A549 (cell line): ENCODE data around the gene ASPN. TPM values are rescaled to one million over a fixed set of nuclear protein-coding genes. Genes with fewer than 3 reads are reported as not detected.

Experiments
- ATAC-seq, 2 experiments: fragments of 200-7000 bp in 1 of 2; fragments of >200 bp in 1 of 2; cut with Nextera tagmentation in 1 of 2; cut with Tn5 transposase in 1 of 2; 3 replicates each; pipeline versions ENCODE4 v1.8.0 to v1.9.1; 2018 to 2020; ENCODE audit warnings: mild to moderate bottlenecking in 1 of 2, moderate library complexity in 1 of 2
- CTCF ChIA-PET: fragments of 300-600 bp; sonication (Branson Sonifier 250); formaldehyde crosslinking; extraction: SDS; loops from one replicate; lab custom pipeline; 2021; ENCODE audit warnings: antibody characterized with exemption, inconsistent platforms; lab: Yijun Ruan, JAX
- POLR2A ChIA-PET: fragments of 350-600 bp; formaldehyde crosslinking; extraction: SDS; loops from one replicate; lab custom pipeline; 2021; ENCODE audit warnings: antibody characterized with exemption, inconsistent platforms; lab: Yijun Ruan, JAX
- DNase-seq, 2 experiments: peaks; one replicate each; pipeline versions ENCODE4 v3.0.0 to v3.0.0-alpha.2; 2011 to 2016; ENCODE audit warnings: low read depth in 1 of 2, low spot score in 1 of 2
- FAIRE-seq: peaks from 2 replicates; lab custom pipeline; 2011; peaks lifted over from hg19 to GRCh38; lab: Jason Lieb, UNC
- H3K27ac ChIP-seq, 2 experiments: fragments of >200 bp; sonication (Bioruptor Twin); formaldehyde crosslinking; 3 replicates each; pipeline ENCODE4 v1.5.1; 2016 to 2017
- H3K4me1 ChIP-seq: fragments of >200 bp; sonication (Bioruptor Twin); formaldehyde crosslinking; 3 replicates; pipeline ENCODE4 v1.6.1; 2016
- H3K4me2 ChIP-seq: fragments of >200 bp; sonication (Bioruptor Twin); formaldehyde crosslinking; 3 replicates; pipeline ENCODE4 v1.6.1; 2016
- H3K4me3 ChIP-seq: fragments of >200 bp; sonication (Bioruptor Twin); formaldehyde crosslinking; 3 replicates; pipeline ENCODE4 v1.5.1; 2016
- H3K9me3 ChIP-seq: fragments of >200 bp; sonication (Bioruptor Twin); formaldehyde crosslinking; 3 replicates; pipeline ENCODE4 v1.6.1; 2016
- CBX2 ChIP-seq: fragments of 200-600 bp; sonication (generic); IDR thresholded peaks from 2 replicates; pipeline ENCODE4 v1.6.1; 2016; ENCODE audit warnings: low read depth, mild to moderate bottlenecking, borderline replicate concordance
- ESRRA ChIP-seq: fragments of 150-350 bp; IDR thresholded peaks from 2 replicates; pipeline ENCODE4 v1.6.1; 2014; ENCODE audit warnings: mild to moderate bottlenecking, low read length, borderline replicate concordance
- FOSB ChIP-seq: fragments of 250-450 bp; sonication (Bioruptor Pico); IDR thresholded peaks from 2 replicates; pipeline ENCODE4 v1.5.0; 2020; ENCODE audit warnings: mild to moderate bottlenecking, moderate library complexity
- FOXS1 ChIP-seq: fragments of 250-450 bp; sonication (Bioruptor Pico); IDR thresholded peaks from 2 replicates; pipeline ENCODE4 v1.5.0; 2020; ENCODE audit warnings: mild to moderate bottlenecking, moderate library complexity
- GATA3 ChIP-seq: IDR thresholded peaks from 2 replicates; pipeline ENCODE4 v1.6.1; 2012; ENCODE audit warnings: borderline replicate concordance
- HEYL ChIP-seq: fragments of 250-450 bp; sonication (Bioruptor Pico); IDR thresholded peaks from 2 replicates; pipeline ENCODE4 v1.8.0; 2021; ENCODE audit warnings: mild to moderate bottlenecking, moderate library complexity
- HOXB13 ChIP-seq: fragments of 250-450 bp; sonication (Bioruptor Pico); IDR thresholded peaks from 2 replicates; pipeline ENCODE4 v1.5.0; 2020; ENCODE audit warnings: low read depth, mild to moderate bottlenecking, moderate library complexity
- JUNB ChIP-seq: fragments of >200 bp; sonication (Bioruptor Twin); formaldehyde crosslinking; IDR thresholded peaks from 2 replicates; pipeline ENCODE4 v1.6.1; 2016
- KDM1A ChIP-seq: fragments of 200-600 bp; sonication (generic); IDR thresholded peaks from 2 replicates; pipeline ENCODE4 v1.6.1; 2016; ENCODE audit warnings: low read depth, mild to moderate bottlenecking
- MAFK ChIP-seq: fragments of 450-650 bp; IDR thresholded peaks from 2 replicates; pipeline ENCODE4 v1.6.1; 2014; ENCODE audit not compliant: partially characterized antibody
- MAZ ChIP-seq: fragments of 150-350 bp; IDR thresholded peaks from 2 replicates; pipeline ENCODE4 v1.6.1; 2014; ENCODE audit warnings: antibody characterized with exemption, low read depth, low read length, borderline replicate concordance
- NFE2L2 ChIP-seq: fragments of 150-350 bp; conservative IDR thresholded peaks from 2 replicates; pipeline ENCODE4 v1.6.1; 2014; ENCODE audit warnings: low read length
- NPAS2 ChIP-seq: fragments of 250-450 bp; sonication (Bioruptor Pico); IDR thresholded peaks from 2 replicates; pipeline ENCODE4 v1.8.0; 2022; ENCODE audit warnings: mild to moderate bottlenecking, moderate library complexity, borderline replicate concordance
- NR3C1 ChIP-seq: fragments of >200 bp; sonication (Bioruptor Twin); formaldehyde crosslinking; IDR thresholded peaks from 3 replicates; pipeline ENCODE4 v1.6.1; 2017
- POLR2AphosphoS2 ChIP-seq: conservative IDR thresholded peaks from 2 replicates; pipeline ENCODE4 v1.6.1; 2012; ENCODE audit warnings: low read length, improper control_type of control experiment, inconsistent platforms
- RFX5 ChIP-seq: fragments of 450-650 bp; IDR thresholded peaks from 2 replicates; pipeline ENCODE4 v1.7.1; 2014; ENCODE audit warnings: antibody characterized with exemption, mild to moderate bottlenecking, moderate library complexity
- SMC3 ChIP-seq: fragments of >200 bp; sonication (Bioruptor Twin); formaldehyde crosslinking; IDR thresholded peaks from 3 replicates; pipeline ENCODE4 v1.6.1; 2018; ENCODE audit warnings: inconsistent platforms
- TFCP2L1 ChIP-seq: fragments of 250-450 bp; sonication (Bioruptor Pico); IDR thresholded peaks from 2 replicates; pipeline ENCODE4 v1.5.0; 2021; ENCODE audit warnings: mild to moderate bottlenecking
- ZFP36 ChIP-seq: fragments of 450-650 bp; IDR thresholded peaks from 2 replicates; pipeline ENCODE4 v1.6.1; 2014; ENCODE audit warnings: borderline replicate concordance; ENCODE audit not compliant: partially characterized antibody
- ZNF302 ChIP-seq: fragments of 250-450 bp; sonication (Bioruptor Pico); IDR thresholded peaks from 2 replicates; pipeline ENCODE4 v1.9.0; 2021; ENCODE audit warnings: inconsistent platforms, mild to moderate bottlenecking, moderate library complexity
- WGBS: methylation state at CpG from one replicate; pipeline ENCODE4 v1.1.6; 2017; ENCODE audit errors: missing lambda C conversion rate; 5-methylcytosine and 5-hydroxymethylcytosine counted together
- polyA plus RNA-seq, 4 experiments: library from polyadenylated mRNA; depleted of rRNA in 3 of 4; stranded (reverse); fragments of >200 nt; fragmentation: RNase III in 1 of 4; extraction: RNeasy Plus Mini Kit Qiagen cat#74134 plus additional on column Dnase treatment in 1 of 4; gene quantifications; 2 replicates in 3 of 4; 3 replicates in 1 of 4; pipeline ENCODE4 v1.2.3, GENCODE V29; 2011 to 2017
- TF ChIP-seq, protein P1 (sequence below): IDR thresholded peaks from 2 replicates; pipeline ENCODE4 v1.6.1; 2012
- TF ChIP-seq, protein P2 (sequence below): fragments of 450-650 bp; IDR thresholded peaks from 2 replicates; pipeline ENCODE4 v1.6.1; 2014; ENCODE audit warnings: antibody characterized with exemption
- TF ChIP-seq, protein P3 (sequence below): fragments of 250-450 bp; sonication (Bioruptor Pico); IDR thresholded peaks from 2 replicates; pipeline ENCODE4 v1.5.0; 2020; ENCODE audit warnings: low read depth, mild to moderate bottlenecking, moderate library complexity
- TF ChIP-seq, protein P4 (sequence below): IDR thresholded peaks from 2 replicates; pipeline ENCODE4 v1.6.1; 2012

Gene ASPN
- polyA plus RNA-seq, 2 of the 4 experiments (the other 2 are of a cell fraction), result not detected

DNA sequence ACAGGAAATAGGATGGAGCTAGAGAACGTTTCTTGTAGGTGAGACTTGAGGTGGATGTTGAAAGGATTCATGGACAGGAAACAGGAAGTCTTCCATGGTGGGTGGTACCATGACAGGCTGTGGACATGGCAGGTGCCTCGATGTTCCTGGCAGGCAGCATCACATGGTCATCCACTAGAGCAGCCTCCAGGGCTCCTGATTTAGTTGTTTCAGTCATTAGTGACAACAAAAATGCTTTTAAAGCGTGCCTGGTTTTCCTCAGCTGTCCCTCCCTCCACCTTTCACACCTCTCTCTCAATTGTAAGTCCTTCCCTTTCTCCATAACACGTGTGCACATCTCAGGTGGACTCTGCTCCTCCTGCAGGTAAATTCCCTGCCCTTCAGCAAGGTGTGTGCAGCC lies 25.2 kb upstream of the ASPN start:
- no peak for DNase-seq
- no peak for ATAC-seq
- CTCF ChIA-PET, result no interaction called here
- no peak overlapping the region for H3K4me3 ChIP-seq
- POLR2A ChIA-PET, result no interaction called here
- peak overlapping the region; percentile 33 to 85; a peak in 4 of 6 replicates for H3K27ac ChIP-seq
- H3K4me1 ChIP-seq, result peaks cover 24% of the 10 kb centered on the region
- WGBS, result 72% methylated on average over 4 of the region's 4 CpGs
- no peak overlapping the region for H3K4me2 ChIP-seq
- FAIRE-seq, result no peak
- no peak for TF ChIP-seq KDM1A
- TF ChIP-seq, protein P1, sequence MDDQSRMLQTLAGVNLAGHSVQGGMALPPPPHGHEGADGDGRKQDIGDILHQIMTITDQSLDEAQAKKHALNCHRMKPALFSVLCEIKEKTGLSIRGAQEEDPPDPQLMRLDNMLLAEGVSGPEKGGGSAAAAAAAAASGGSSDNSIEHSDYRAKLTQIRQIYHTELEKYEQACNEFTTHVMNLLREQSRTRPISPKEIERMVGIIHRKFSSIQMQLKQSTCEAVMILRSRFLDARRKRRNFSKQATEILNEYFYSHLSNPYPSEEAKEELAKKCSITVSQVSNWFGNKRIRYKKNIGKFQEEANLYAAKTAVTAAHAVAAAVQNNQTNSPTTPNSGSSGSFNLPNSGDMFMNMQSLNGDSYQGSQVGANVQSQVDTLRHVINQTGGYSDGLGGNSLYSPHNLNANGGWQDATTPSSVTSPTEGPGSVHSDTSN, result no peak
- H3K9me3 ChIP-seq, result no peaks in the 10 kb centered on the region

DNA sequence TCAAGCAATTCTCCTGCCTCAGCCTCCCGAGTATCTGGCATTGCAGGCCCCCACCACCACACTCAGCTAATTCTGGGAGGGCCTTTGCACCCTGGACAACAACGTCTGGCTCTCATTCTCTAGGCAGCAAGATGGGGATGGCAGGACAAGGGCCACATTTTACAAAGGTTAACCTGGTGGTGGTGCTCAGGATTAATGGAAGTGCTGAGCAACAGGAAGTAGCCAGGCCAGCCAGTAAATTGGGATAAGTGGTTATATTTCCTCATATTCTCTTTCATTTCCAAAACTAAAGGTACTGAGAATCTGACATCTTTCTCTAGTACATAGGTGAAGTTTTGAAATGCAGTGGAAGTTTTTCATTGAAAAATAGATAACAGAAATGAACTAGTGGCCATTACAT lies 24.7 kb upstream of the ASPN start:
- ChIA-PET CTCF (interaction anchor here (1.0 kb wide), 1 partner anchor 127 kb away, joined by 3 read pairs; no protein-coding TSS in a partner anchor), POLR2A (interaction anchor here (1.3 kb wide), 1 partner anchor 163 kb away, joined by 5 read pairs; the partner anchor contains the start of gene IPPK)
- H3K4me1 ChIP-seq, result peaks cover 24% of the 10 kb centered on the region
- DNase-seq, result no peak
- WGBS, result 87% methylated on average over 2 of the region's 2 CpGs
- H3K9me3 ChIP-seq, result no peaks in the 10 kb centered on the region
- H3K4me3 ChIP-seq, result no peak overlapping the region
- no peak for FAIRE-seq
- H3K4me2 ChIP-seq, result peak overlapping the region; percentile 61
- TF ChIP-seq, protein P2, sequence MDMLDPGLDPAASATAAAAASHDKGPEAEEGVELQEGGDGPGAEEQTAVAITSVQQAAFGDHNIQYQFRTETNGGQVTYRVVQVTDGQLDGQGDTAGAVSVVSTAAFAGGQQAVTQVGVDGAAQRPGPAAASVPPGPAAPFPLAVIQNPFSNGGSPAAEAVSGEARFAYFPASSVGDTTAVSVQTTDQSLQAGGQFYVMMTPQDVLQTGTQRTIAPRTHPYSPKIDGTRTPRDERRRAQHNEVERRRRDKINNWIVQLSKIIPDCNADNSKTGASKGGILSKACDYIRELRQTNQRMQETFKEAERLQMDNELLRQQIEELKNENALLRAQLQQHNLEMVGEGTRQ, result no peak
- peak overlapping the region; percentile 76 to 85 for H3K27ac ChIP-seq
- no peak for ATAC-seq

DNA sequence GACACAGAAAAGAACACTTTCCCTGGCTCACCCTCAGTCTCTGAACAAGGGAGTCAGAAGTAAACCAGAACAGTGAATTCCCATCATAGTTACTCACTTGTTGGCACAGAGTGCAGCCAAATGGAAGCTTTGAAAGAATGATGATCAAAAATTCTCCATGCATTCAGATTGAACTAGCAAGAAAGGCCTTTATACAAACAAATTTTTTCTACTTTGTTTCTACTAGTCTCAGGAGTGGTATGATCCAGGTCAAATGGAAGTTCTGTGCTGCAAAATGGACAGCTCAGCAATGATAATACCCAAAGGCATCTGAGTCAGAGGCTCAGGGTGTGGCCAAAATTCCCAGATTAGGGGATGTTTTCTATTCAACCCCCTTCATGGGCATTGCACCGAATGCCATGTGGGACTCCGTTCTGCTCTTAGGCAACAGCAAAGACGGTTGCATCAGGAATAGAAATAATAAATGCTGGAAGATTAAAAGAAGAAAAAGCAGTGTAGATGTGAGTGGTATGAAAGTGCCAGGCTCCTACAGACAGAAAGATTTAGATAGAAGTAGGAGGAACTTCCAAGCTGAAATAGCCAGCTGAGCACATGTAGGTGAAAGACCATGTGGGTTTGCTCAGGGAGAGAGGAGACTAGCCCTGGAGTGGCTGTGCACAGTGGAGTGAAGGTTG lies 24.0 kb upstream of the ASPN start:
- Histone ChIP-seq H3K4me1 (peaks cover 24% of the 10 kb centered on the region), H3K9me3 (no peaks in the 10 kb centered on the region), H3K4me3 (peak overlapping the region; percentile 6; the same call in 1 of the 3 replicates), H3K27ac (peak overlapping the region; percentile 76 to 85), H3K4me2 (peak overlapping the region; percentile 61)
- no peak for FAIRE-seq
- ChIA-PET CTCF (interaction anchor here (1.0 kb wide), 1 partner anchor 128 kb away, joined by 3 read pairs; no protein-coding TSS in a partner anchor), POLR2A (interaction anchor here (1.3 kb wide), 1 partner anchor 164 kb away, joined by 5 read pairs; the partner anchor contains the start of gene IPPK)
- DNase-seq, result peak; percentile 43 to 61
- peak; percentile 88 to 90 for ATAC-seq
- WGBS, result 30% methylated on average over 3 of the region's 3 CpGs
- TF ChIP-seq ZNF302 (CRISPR knock-in tag) (no peak), MAFK (peak; percentile 49), HOXB13 (CRISPR knock-in tag) (peak; percentile 70; the same call in 1 of the 2 replicates), KDM1A (no peak), NPAS2 (CRISPR knock-in tag) (no peak), NFE2L2 (no peak), POLR2AphosphoS2 (no peak), FOXS1 (CRISPR knock-in tag) (no peak), GATA3 (no peak; the same call in 1 of the 2 replicates), RFX5 (no peak), ZFP36 (no peak), NR3C1 (no peak), ESRRA (no peak), MAZ (no peak), TFCP2L1 (CRISPR knock-in tag) (no peak), HEYL (CRISPR knock-in tag) (no peak), JUNB (no peak), FOSB (no peak), CBX2 (no peak), SMC3 (no peak)
- TF ChIP-seq, protein P3, sequence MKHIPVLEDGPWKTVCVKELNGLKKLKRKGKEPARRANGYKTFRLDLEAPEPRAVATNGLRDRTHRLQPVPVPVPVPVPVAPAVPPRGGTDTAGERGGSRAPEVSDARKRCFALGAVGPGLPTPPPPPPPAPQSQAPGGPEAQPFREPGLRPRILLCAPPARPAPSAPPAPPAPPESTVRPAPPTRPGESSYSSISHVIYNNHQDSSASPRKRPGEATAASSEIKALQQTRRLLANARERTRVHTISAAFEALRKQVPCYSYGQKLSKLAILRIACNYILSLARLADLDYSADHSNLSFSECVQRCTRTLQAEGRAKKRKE, result no peak
- TF ChIP-seq, protein P2, result no peak
- TF ChIP-seq, protein P1, result no peak
- TF ChIP-seq, protein P4, sequence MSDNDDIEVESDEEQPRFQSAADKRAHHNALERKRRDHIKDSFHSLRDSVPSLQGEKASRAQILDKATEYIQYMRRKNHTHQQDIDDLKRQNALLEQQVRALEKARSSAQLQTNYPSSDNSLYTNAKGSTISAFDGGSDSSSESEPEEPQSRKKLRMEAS, result peak; percentile 71
